Measurements from ENCODE around the gene REEP1.

DNA sequence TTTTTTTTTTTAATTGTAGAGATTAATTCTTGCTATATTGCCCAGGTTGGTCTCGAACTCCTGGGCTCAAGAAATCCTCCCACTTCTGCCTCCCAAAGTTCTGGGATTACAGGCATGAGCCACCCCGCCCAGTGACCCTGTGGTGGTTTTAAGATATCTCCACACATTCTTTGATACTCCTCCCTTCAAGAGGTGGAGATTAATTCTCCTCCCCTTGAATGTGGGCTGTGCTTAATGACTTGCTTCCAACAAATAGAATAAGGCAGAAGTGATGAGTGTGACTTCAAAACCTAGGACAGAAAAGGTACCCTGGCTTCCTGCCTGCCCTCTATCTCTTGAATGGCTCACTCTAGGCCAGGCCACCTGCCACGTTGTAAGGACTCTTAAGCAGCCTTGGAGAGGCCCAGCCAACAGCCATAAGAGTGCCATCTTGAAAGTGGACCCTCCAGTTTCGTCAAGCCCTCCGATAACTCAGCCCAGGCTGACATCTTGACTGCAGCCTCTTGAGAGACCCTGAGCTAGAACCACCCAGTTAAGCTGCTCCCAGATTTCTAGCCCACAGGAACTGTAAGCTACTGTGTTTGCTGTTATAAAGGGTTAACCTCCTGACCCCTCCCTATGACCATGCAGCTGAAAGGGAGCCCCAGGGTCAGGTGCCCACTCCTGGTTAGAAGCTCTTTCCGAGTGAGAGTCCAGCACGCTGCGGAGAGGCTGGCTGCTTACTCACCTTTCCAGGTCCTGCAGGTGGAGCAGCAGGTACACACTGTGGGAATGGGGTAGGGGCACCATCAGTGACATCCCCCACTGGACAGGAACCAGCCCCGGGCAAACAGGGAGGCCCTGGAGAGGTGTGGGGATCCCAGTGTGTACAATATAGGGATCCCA lies 110.5 kb downstream of the REEP1 start:
- TF ChIP-seq POLR2AphosphoS5 (IDR thresholded peaks at IDR 0.05; ENCODE audit: low read depth, low read length) = no peak
- no peak for TF ChIP-seq POLR2A (IDR thresholded peaks at IDR 0.05; ENCODE audit: low read depth, low read length)
- no peak for TF ChIP-seq TAF1 (IDR thresholded peaks at IDR 0.05; ENCODE audit: low read depth, low read length)
- TF ChIP-seq PAX5 (IDR thresholded peaks at IDR 0.05; ENCODE audit: insufficient read depth, low read length, severe bottlenecking) = no peak
- TF ChIP-seq SPI1 (IDR thresholded peaks at IDR 0.05; ENCODE audit: low read depth, low read length) = no peak
